Subcutaneous adipose tissue (tissue), 4 donors: ENCODE results near the gene MRPL53. TPM values are rescaled to one million over a fixed set of nuclear protein-coding genes. Genes with fewer than 3 reads are reported as not detected.

Experiments
- total RNA-seq, 4 donors: library from RNA; depleted of rRNA; stranded (reverse); fragments of >200 nt; gene quantifications; one replicate each; pipeline ENCODE4 v1.1.0, GENCODE V29; 2016
- TF ChIP-seq, protein P1 (sequence below): fragments of 450-650 bp; IDR thresholded peaks from one replicate; pipeline ENCODE4 v1.5.1; 2016; ENCODE audit warnings: low read depth, mild to moderate bottlenecking, control low read depth, antibody characterized with exemption, moderate library complexity

The MRPL53 gene
- 10 to 100 TPM; 31.3 to 41.8 (median 33.5) TPM for total RNA-seq

DNA sequence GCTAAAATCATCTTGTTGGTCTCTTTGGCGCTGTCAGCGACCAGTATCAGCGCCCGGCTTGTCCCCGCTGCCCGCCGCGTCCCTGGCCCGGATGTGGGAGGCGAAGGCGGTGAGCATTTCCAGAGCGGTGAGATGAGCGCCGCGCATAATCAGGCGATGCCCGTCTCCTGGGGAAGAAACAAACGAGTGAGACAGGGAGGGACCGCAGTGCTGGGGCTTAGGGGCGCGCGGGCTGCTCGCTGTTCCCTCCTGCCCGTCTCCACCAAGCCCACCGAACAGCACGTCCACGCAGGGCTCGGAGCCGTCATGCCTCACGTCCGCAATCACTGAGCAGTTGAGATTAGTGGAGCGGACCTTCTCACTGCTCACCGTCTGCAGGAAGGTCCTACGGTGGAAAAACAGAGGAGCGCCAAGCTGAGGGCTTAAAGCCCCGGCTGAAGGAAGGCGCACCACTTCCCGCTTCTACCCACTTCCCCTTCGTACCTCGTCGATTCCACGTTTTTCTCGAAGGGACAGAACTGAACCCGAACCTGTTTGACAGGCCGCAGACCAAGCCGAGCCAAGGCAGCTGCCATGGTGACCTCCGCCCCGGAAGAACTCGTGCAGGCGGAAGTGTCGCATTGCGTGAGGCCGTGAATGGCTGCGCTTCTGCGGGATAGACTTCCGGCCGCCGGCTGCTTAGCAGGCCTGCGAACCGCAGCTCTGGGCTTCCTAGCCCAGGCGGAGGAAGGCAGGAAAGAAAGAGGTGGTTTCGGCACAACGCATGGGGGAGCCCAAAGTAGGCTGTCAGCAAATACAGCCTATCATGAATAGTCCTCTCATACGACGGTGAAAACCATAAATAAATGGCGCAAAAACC lies at the start of gene MRPL53:
Gene MRPL53, minus strand, starts transcription at position 595 of the 859 bp plus-strand sequence. Its CDS starts 20 bp downstream, at position 575.
- TF ChIP-seq, protein P1, sequence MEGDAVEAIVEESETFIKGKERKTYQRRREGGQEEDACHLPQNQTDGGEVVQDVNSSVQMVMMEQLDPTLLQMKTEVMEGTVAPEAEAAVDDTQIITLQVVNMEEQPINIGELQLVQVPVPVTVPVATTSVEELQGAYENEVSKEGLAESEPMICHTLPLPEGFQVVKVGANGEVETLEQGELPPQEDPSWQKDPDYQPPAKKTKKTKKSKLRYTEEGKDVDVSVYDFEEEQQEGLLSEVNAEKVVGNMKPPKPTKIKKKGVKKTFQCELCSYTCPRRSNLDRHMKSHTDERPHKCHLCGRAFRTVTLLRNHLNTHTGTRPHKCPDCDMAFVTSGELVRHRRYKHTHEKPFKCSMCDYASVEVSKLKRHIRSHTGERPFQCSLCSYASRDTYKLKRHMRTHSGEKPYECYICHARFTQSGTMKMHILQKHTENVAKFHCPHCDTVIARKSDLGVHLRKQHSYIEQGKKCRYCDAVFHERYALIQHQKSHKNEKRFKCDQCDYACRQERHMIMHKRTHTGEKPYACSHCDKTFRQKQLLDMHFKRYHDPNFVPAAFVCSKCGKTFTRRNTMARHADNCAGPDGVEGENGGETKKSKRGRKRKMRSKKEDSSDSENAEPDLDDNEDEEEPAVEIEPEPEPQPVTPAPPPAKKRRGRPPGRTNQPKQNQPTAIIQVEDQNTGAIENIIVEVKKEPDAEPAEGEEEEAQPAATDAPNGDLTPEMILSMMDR: no peak

DNA sequence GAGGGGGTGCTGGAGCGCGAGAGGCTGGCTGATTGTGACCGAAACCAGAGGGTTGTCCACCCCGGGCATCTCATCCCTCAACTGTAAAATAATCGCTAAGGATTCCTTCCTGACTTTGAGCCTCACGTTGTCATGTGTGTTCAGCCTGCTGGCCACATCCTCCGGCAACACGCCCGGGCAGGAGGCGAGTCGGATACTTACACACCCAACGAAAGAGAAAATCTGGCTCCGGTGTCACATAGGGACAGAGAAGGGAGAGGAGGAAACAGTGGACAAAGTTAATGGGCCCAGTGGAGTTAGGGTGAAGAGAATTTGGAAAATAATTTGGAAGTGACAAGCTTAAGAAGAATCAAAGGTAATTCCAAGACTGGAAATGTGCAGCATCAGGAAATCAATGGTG lies 44.2 kb upstream of the MRPL53 start:
- TF ChIP-seq, protein P1: no peak

- TF ChIP-seq, protein P1: no peak
These were observed 43.6 kb upstream of the MRPL53 start for GRCh38 chr2:74515981-74516633.

DNA sequence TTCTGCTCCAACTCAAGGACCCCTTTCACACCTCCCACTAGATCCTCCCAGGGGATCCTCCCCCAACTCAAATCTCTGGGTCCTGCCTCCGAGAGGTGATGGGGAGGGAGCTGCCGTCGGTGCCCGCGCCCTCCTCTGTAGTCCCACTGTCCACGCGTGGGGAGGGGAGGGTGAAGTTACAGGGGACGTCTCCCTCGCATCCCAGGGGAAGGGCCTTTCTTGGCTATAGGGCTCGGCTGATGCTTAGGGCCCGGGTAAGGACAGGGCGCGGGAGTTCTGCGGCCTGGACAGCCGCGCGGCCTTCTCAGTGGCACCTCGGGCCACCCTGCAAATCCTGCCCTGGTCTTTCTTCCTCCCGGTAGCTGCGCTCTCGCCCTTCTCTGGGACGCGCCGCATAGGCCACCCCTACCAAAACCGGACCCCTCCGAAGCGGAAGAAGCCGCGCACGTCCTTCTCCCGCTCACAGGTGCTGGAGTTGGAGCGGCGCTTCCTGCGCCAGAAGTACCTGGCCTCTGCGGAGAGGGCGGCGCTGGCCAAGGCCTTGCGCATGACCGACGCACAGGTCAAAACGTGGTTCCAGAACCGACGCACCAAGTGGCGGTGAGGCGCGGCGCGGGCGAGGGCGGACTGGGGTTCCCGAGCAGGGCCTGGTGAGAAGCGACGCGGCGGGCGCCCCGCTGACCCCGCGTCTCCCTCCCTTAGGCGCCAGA lies 42.9 kb upstream of the MRPL53 start:
- TF ChIP-seq, protein P1: no peak

- TF ChIP-seq, protein P1: no peak
These were observed 42.1 kb upstream of the MRPL53 start, which contains the start of gene TLX2 for GRCh38 chr2:74514368-74515270. Gene TLX2, plus strand, starts transcription at chr2:74514450. Its CDS starts 357 bp downstream, at chr2:74514807.

DNA sequence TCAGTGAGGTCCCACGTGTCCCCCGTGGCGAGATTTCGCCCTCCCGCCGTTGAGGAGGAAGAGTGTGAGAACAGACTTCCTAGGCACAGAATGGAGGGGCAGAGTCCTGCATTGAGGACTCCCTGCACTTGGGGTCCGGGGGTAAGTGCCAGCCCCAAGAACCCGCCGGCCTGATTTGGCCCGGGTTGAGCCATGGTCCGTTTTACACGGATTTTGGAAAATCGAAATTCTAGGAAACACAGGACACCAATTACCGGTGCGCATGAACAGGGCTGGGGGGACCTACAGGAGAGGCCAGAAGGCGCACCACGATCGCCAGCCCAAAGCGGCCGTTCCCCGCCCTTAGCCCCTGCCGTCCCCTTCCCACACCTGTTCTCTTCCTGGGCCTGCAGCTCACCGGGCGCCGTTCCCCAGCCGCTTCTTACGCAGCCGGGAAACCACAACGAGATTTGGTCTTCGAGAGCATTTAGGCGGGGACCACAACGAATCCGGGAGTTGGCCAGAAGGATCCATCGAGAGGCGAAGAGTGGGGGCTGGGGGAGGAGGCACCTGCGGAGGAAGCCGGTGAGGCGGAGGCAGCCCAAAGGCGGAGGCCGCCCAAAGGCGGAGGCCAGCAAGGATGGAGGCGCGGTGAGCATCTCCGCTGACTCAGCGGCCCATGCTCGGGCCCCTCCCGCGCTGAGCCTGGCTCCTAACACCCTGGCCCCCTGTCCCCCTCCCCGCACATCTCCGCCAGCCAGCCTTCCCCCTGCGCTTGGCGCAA lies 41.3 kb upstream of the MRPL53 start:
- TF ChIP-seq, protein P1: no peak
